Measurements from ENCODE around the gene TFPT.
A peak's percentile ranks its signal among the peaks of the same experiment; 100 is the strongest.

The TFPT gene

GRCh38 chr19:54099190-54099902, 16.1 kb downstream of the TFPT start:
- no peak overlapping the region for H3K4me3 ChIP-seq (ENCODE audit: control insufficient read depth, low read depth, low read length)
- no peak for TF ChIP-seq CTCF (conservative IDR thresholded peaks at IDR 0.05; ENCODE audit: control insufficient read depth, insufficient read depth, low read depth, low read length)
- DNase-seq (ENCODE audit: low read depth) = no peak

GRCh38 chr19:54096617-54097106, 18.8 kb downstream of the TFPT start:
- peak overlapping the region; percentile 26 for H3K4me3 ChIP-seq (ENCODE audit: control insufficient read depth, low read depth, low read length)
- DNase-seq (ENCODE audit: low read depth) = peak; percentile 57

GRCh38 chr19:54095859-54096616, 19.4 kb downstream of the TFPT start:
- peak; percentile 28 for DNase-seq (ENCODE audit: low read depth)
- H3K4me3 ChIP-seq (ENCODE audit: control insufficient read depth, low read depth, low read length) = peak overlapping the region; percentile 19

More at GRCh38 chr19:54096617-54097106, 18.8 kb downstream of the TFPT start:
- TF ChIP-seq CTCF (conservative IDR thresholded peaks at IDR 0.05; ENCODE audit: control insufficient read depth, insufficient read depth, low read depth, low read length) = peak; percentile 57

GRCh38 chr19:54095136-54095858, 20.2 kb downstream of the TFPT start:
- TF ChIP-seq CTCF (conservative IDR thresholded peaks at IDR 0.05; ENCODE audit: control insufficient read depth, insufficient read depth, low read depth, low read length) = no peak
- no peak overlapping the region for H3K4me3 ChIP-seq (ENCODE audit: control insufficient read depth, low read depth, low read length)
- DNase-seq (ENCODE audit: low read depth) = no peak

- no peak for TF ChIP-seq CTCF (conservative IDR thresholded peaks at IDR 0.05; ENCODE audit: control insufficient read depth, insufficient read depth, low read depth, low read length)
These were observed 20.9 kb downstream of the TFPT start for GRCh38 chr19:54094426-54095000.

GRCh38 chr19:54084410-54084809, 31.0 kb downstream of the TFPT start:
- TF ChIP-seq CTCF (conservative IDR thresholded peaks at IDR 0.05; ENCODE audit: control insufficient read depth, insufficient read depth, low read depth, low read length) = no peak
- H3K4me3 ChIP-seq (ENCODE audit: control insufficient read depth, low read depth, low read length) = no peak overlapping the region
- DNase-seq (ENCODE audit: low read depth) = no peak

More at GRCh38 chr19:54094426-54095000, 20.9 kb downstream of the TFPT start:
- H3K4me3 ChIP-seq (ENCODE audit: control insufficient read depth, low read depth, low read length) = no peak overlapping the region
- DNase-seq (ENCODE audit: low read depth) = no peak

Data from fibroblast of mammary gland (primary cell).